ENCODE results near the gene IL1RL2. TPM values are rescaled to one million over a fixed set of nuclear protein-coding genes. Genes with fewer than 3 reads are reported as not detected.

IL1RL2 gene
- total RNA-seq, 4 donors from 2014 or later: 0.17 to 0.44 TPM; not detected in 2

DNA sequence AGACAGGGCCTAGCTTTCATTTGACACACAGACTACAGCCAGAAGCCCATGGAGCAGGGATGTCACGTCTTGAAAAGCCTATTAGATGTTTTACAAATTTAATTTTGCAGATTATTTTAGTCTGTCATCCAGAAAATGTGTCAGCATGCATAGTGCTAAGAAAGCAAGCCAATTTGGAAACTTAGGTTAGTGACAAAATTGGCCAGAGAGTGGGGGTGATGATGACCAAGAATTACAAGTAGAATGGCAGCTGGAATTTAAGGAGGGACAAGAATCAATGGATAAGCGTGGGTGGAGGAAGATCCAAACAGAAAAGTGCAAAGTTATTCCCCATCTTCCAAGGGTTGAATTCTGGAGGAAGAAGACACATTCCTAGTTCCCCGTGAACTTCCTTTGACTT is 7.8 kb upstream of the IL1RL2 start:
- TF ChIP-seq, protein P1, sequence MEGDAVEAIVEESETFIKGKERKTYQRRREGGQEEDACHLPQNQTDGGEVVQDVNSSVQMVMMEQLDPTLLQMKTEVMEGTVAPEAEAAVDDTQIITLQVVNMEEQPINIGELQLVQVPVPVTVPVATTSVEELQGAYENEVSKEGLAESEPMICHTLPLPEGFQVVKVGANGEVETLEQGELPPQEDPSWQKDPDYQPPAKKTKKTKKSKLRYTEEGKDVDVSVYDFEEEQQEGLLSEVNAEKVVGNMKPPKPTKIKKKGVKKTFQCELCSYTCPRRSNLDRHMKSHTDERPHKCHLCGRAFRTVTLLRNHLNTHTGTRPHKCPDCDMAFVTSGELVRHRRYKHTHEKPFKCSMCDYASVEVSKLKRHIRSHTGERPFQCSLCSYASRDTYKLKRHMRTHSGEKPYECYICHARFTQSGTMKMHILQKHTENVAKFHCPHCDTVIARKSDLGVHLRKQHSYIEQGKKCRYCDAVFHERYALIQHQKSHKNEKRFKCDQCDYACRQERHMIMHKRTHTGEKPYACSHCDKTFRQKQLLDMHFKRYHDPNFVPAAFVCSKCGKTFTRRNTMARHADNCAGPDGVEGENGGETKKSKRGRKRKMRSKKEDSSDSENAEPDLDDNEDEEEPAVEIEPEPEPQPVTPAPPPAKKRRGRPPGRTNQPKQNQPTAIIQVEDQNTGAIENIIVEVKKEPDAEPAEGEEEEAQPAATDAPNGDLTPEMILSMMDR (IDR thresholded peaks at IDR 0.05; ENCODE audit: low read depth): no peak

DNA sequence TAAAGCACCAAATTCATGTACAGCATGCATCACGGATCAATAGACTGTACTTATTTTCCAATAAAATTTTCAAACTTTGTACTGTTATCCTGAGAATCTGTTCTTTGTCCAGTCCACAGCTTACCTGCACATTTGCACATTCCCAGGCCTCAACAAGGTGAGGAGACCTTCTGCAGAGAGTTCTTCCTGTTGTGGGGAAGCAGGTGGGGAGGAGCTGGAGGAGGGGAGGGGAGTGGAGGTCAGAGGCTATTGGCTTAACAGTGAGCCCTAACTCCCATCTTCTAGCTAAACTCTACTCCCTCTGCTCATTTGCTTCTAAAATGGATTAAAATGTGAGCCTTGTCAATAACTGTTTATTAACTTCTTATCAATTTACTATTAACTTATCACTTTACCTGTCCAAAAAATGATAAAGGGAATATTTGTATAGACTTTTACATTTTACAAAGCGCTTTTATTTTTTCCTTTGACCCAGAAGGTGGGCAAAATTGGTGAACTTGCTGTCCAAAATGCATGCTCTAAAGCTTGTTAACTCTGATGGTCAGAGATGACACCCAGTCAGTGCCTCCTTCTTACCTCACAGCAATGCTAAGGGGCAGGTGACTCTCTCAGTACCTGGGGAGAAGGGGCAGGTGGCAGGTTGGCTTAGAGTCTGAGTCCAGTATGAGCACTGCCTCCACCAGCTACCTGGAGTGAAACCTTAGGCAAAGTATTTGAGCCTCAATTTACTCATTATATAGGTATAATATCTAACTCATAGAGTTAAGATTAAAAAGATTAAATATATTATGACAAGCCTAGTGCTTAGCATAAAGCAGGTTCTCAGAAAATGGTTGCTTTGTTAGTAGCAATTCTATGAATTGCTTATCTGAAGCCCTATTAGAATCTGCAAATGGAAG is 6.8 kb upstream of the IL1RL2 start:
- TF ChIP-seq, protein P1 (IDR thresholded peaks at IDR 0.05; ENCODE audit: low read depth): no peak

DNA sequence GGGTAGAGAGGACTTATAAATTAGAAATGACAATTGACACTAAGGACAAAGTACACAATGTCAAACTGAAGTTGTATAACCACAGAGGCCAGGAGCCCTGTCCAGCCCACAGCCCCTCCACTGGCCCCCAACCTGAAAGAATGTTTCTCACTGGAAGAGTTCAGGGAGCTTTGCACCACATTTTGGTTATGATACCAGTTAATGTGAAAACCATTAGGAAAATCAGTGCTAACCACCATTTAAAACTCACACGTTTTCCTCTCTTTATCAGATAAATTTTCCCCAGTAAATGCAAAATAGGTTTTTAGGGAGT is 6.2 kb upstream of the IL1RL2 start:
- TF ChIP-seq, protein P1 (IDR thresholded peaks at IDR 0.05; ENCODE audit: low read depth): no peak

DNA sequence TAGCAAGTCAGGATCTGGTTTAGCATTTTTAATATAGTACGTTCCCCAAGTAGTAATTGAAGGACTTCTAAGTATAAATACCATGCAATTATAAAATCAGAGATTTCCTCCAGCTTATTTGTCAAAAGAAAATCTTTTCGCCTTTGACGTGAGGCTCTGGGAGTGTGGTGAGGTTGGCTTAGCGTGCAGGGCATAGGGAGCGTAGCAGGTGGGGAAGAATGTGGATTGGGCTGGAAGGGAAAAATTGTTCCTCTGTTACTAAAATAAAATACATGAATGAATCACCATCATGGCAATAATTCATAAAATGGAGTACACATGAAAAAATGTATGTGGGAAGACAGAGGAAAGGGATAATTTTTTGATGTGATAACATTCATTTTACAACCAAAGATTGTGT is 5.4 kb upstream of the IL1RL2 start:
- TF ChIP-seq, protein P1 (IDR thresholded peaks at IDR 0.05; ENCODE audit: low read depth): no peak

DNA sequence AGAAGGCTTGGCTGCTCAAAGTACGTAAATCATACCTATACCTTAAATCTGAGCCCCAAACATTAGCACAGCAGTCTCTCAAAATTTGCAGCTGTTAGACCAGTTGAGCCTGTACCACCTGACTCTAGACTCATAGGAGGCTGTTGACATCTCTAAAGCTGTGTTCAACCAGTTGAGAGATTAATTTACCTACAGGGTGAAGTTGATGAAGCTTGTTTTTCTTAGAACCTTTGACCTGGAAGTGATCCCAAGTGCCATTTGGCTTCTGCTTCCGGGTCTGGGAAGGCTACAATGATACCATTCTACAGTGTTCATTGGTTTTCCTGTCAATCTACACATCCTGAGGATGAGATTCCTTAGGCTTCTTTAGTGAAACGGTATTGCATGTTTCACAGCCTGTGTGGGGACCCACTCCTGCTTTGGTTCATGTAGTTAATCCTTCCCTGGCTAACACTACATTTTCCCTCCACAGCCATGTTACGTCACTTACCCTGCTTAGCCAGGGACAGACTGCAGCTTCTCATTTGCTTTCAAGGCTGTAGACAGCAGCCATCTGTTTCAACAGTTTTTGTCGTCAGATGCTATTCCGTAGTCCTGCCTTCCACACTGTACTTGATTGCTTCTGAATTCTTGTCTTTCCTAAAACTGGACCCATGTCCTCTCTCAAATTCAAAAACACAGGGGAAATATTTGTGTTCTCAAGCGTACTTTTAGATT is 4.7 kb upstream of the IL1RL2 start:
- TF ChIP-seq, protein P1 (IDR thresholded peaks at IDR 0.05; ENCODE audit: low read depth): no peak

DNA sequence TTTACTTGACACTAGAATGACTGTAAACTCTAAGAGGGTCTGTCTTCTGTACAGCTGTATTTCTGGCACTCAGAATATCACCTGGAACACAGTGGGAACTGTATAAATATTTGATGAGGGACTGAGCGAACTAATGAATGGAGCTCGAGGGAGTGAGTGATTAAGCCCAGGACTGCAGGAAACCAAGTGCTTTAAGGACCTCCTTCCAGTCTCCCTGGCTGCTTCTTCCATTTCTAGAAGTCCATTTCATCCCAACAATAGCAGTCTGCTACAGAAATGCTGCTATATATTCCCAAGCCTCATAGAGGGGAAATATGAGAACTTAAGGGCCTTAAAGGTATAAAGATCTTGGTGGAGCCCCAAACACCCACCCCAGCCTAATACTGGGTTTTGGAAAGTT is 2.8 kb upstream of the IL1RL2 start:
- TF ChIP-seq, protein P1 (IDR thresholded peaks at IDR 0.05; ENCODE audit: low read depth): no peak

DNA sequence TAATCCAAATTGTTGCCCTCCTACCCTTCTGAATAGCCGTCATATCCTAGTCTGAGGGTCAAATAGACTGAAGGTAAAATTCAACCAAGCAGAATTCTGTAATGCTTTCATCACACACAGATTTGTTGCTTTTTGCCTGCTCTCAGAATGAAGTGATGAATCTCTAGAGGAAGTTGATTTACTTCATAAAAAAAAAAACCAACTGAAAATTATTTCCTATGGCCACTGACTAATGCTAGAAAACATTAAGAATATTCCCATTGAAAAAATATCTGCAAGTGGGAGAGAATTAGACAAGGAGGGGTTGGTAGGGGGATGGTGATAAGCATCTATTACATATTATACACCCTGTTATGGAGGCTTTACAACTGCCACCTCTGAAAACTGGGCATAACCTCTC is 2.3 kb upstream of the IL1RL2 start:
- TF ChIP-seq, protein P1 (IDR thresholded peaks at IDR 0.05; ENCODE audit: low read depth): no peak

Measured in subcutaneous adipose tissue (tissue), 4 donors.